K562 (cell line): ENCODE measurements around the gene NT5C2. TPM values are rescaled to one million over a fixed set of nuclear protein-coding genes. Genes with fewer than 3 reads are reported as not detected.

Experiments used
- ATAC-seq: fragments of 200-7000 bp; cut with Tn5 transposase; 3 replicates; pipeline ENCODE4 v1.9.1; 2020; ENCODE audit warnings: moderate library complexity
- BruUV-seq: library from RNA; stranded (reverse); fragments of 400-500 nt; replicated peaks from 2 replicates; lab custom pipeline; 2021; lab: Mats Ljungman, UMichigan
- CTCF ChIA-PET: fragments of 300-600 bp; formaldehyde crosslinking; extraction: SDS; loops from one replicate; lab custom pipeline; 2021; ENCODE audit warnings: low intra/inter-chr PET ratio; lab: Yijun Ruan, JAX
- POLR2A ChIA-PET: fragments of 300-600, 350-650 bp; sonication (Branson Sonifier 250); formaldehyde crosslinking; extraction: SDS; loops from one replicate; lab custom pipeline; 2021; ENCODE audit warnings: antibody characterized with exemption, inconsistent platforms; lab: Yijun Ruan, JAX
- DNase-seq, 4 experiments: peaks; one replicate each; pipeline versions ENCODE4 v3.0.0 to v3.0.0-alpha.2; 2011 to 2018; ENCODE audit warnings: low spot score in 3 of 4, mixed read lengths in 3 of 4; ENCODE audit errors: extremely low read depth in 1 of 4
- FAIRE-seq: peaks from 2 replicates; lab custom pipeline; 2011; peaks lifted over from hg19 to GRCh38; lab: Jason Lieb, UNC
- H2AFZ ChIP-seq: 2 replicates; pipeline ENCODE4 v1.6.0; 2011; ENCODE audit warnings: low read depth, low read length, control low read depth, inconsistent platforms
- H3K27ac ChIP-seq: fragments of 200-600 bp; 3 replicates; pipeline ENCODE4 v1.8.0; 2011; ENCODE audit warnings: low read depth, mild to moderate bottlenecking, control low read depth, inconsistent platforms, low read length, moderate library complexity, mixed read lengths; ENCODE audit errors: extremely low read depth
- H3K27me3 ChIP-seq, 2 experiments: fragments of 300-600 bp in 1 of 2; 2 replicates in 1 of 2; 3 replicates in 1 of 2; pipeline versions ENCODE4 v1.6.0 to v1.8.0; 2011; ENCODE audit warnings: inconsistent platforms in 2 of 2, low read length in 2 of 2, mild to moderate bottlenecking in 1 of 2, mixed read lengths in 1 of 2, moderate library complexity in 1 of 2; ENCODE audit not compliant: control insufficient read depth in 2 of 2, insufficient read depth in 2 of 2
- H3K36me3 ChIP-seq: fragments of 300-600 bp; 3 replicates; pipeline ENCODE4 v1.8.0; 2011; ENCODE audit warnings: mild to moderate bottlenecking, low read length, inconsistent platforms; ENCODE audit not compliant: control insufficient read depth, insufficient read depth
- H3K4me1 ChIP-seq, 2 experiments: fragments of 200-600 bp in 1 of 2; replicated peaks in 1 of 2; 2 replicates in 1 of 2; 3 replicates in 1 of 2; pipeline versions ENCODE4 v1.5.1 to v1.8.0; 2011; ENCODE audit warnings: inconsistent platforms in 2 of 2, low read length in 2 of 2, mild to moderate bottlenecking in 1 of 2, mixed read lengths in 1 of 2, moderate library complexity in 1 of 2; ENCODE audit not compliant: control insufficient read depth in 2 of 2, insufficient read depth in 2 of 2
- H3K4me2 ChIP-seq: 2 replicates; pipeline ENCODE4 v1.6.1; 2011; ENCODE audit warnings: low read length, control low read depth, inconsistent platforms, mixed read lengths; ENCODE audit not compliant: insufficient read depth
- H3K4me3 ChIP-seq: fragments of 200-600 bp; sonication (generic), shearing (Covaris generic); 2 replicates; pipeline ENCODE4 v1.5.1; 2016; ENCODE audit warnings: control low read depth, inconsistent platforms
- H3K79me2 ChIP-seq: fragments of 200-600 bp; 3 replicates; pipeline ENCODE4 v1.8.0; 2011; ENCODE audit warnings: low read length, inconsistent platforms; ENCODE audit not compliant: control insufficient read depth, insufficient read depth
- H3K9ac ChIP-seq, 2 experiments: 2 replicates each; pipeline versions ENCODE4 v1.6.0 to v1.6.1; 2011; ENCODE audit warnings: low read depth in 2 of 2, low read length in 2 of 2, control low read depth in 1 of 2, inconsistent platforms in 1 of 2, mild to moderate bottlenecking in 1 of 2, mixed read lengths in 1 of 2; ENCODE audit not compliant: insufficient read depth in 1 of 2
- H3K9me1 ChIP-seq: one replicate; pipeline ENCODE4 v1.6.0; 2011; ENCODE audit warnings: inconsistent platforms, mild to moderate bottlenecking, low read length, moderate library complexity; ENCODE audit not compliant: control insufficient read depth, insufficient read depth
- H3K9me3 ChIP-seq: replicated peaks from 2 replicates; pipeline ENCODE4 v1.5.1; 2011; ENCODE audit warnings: low read depth, low read length, inconsistent platforms; ENCODE audit not compliant: control insufficient read depth, insufficient read depth
- H4K20me1 ChIP-seq: replicated peaks from 2 replicates; pipeline ENCODE4 v1.6.1; 2011; ENCODE audit warnings: low read length, inconsistent platforms, mixed read lengths; ENCODE audit not compliant: control insufficient read depth, insufficient read depth
- C11orf30 ChIP-seq: fragments of 450-650 bp; IDR thresholded peaks from 2 replicates; pipeline ENCODE4 v1.6.1; 2016; ENCODE audit warnings: low read depth, mild to moderate bottlenecking
- E2F8 ChIP-seq: fragments of 450-650 bp; IDR thresholded peaks from 2 replicates; pipeline ENCODE4 v1.7.1; 2018; ENCODE audit warnings: mild to moderate bottlenecking, low read depth; ENCODE audit not compliant: partially characterized antibody
- FOXK1 ChIP-seq: sonication (generic); formaldehyde crosslinking; IDR thresholded peaks from 2 replicates; pipeline ENCODE4 v1.8.0; 2022; ENCODE audit warnings: missing genetic modification reagents, mild to moderate bottlenecking, borderline replicate concordance
- GTF2E2 ChIP-seq: fragments of 200-800 bp; sonication (Bioruptor generic); IDR thresholded peaks from 2 replicates; pipeline ENCODE4 v1.6.1; 2016; ENCODE audit warnings: missing genetic modification characterization, missing compliant biosample characterization
- HMBOX1 ChIP-seq: sonication (generic); IDR thresholded peaks from 2 replicates; pipeline ENCODE4 v1.6.1; 2016
- HMG20B ChIP-seq: fragments of 250-450 bp; sonication (Bioruptor Pico); IDR thresholded peaks from 2 replicates; pipeline ENCODE4 v1.5.0; 2021; ENCODE audit warnings: mild to moderate bottlenecking
- KAT8 ChIP-seq: fragments of 450-650 bp; IDR thresholded peaks from 2 replicates; pipeline ENCODE4 v1.6.1; 2016; ENCODE audit warnings: low read depth, mild to moderate bottlenecking
- MAFG ChIP-seq: fragments of 450-650 bp; conservative IDR thresholded peaks from 2 replicates; pipeline ENCODE4 v1.6.1; 2016; ENCODE audit warnings: missing genetic modification characterization, missing compliant biosample characterization
- NFE2 ChIP-seq: IDR thresholded peaks from 2 replicates; pipeline ENCODE4 v1.6.1; 2014; ENCODE audit warnings: antibody characterized with exemption, low read depth
- NR4A1 ChIP-seq, 2 experiments: fragments of 250-450 bp in 1 of 2; fragments of 450-650 bp in 1 of 2; sonication (Bioruptor Pico) in 1 of 2; IDR thresholded peaks; 2 replicates each; pipeline versions ENCODE4 v1.4.0 to v1.6.1; 2016 to 2020; ENCODE audit warnings: mild to moderate bottlenecking in 2 of 2, missing compliant biosample characterization in 1 of 2, missing genetic modification characterization in 1 of 2, moderate library complexity in 1 of 2
- POLR2A ChIP-seq: fragments of 450-650 bp; conservative IDR thresholded peaks from 2 replicates; pipeline ENCODE4 v1.6.1; 2016
- SLC30A9 ChIP-seq: fragments of 250-450 bp; sonication (Bioruptor Pico); IDR thresholded peaks from 2 replicates; pipeline ENCODE4 v1.8.0; 2022; ENCODE audit warnings: mild to moderate bottlenecking, moderate library complexity
- ZBTB1 ChIP-seq: sonication (generic); formaldehyde crosslinking; IDR thresholded peaks from 2 replicates; pipeline ENCODE4 v1.8.1; 2023; ENCODE audit warnings: missing genetic modification reagents, low read depth, mild to moderate bottlenecking, borderline replicate concordance
- ZFP1 ChIP-seq: fragments of 450-650 bp; formaldehyde crosslinking; IDR thresholded peaks from 2 replicates; pipeline ENCODE4 v1.4.0; 2020; ENCODE audit warnings: mild to moderate bottlenecking, mixed read lengths
- ZNF253 ChIP-seq: fragments of 250-450 bp; sonication (Bioruptor Pico); conservative IDR thresholded peaks from 2 replicates; pipeline ENCODE4 v1.6.1; 2021; ENCODE audit warnings: mild to moderate bottlenecking
- ZNF263 ChIP-seq: sonication (generic); formaldehyde crosslinking; IDR thresholded peaks from 2 replicates; pipeline ENCODE4 v1.8.0; 2022; ENCODE audit warnings: mild to moderate bottlenecking, missing genetic modification reagents, borderline replicate concordance
- ZNF316 ChIP-seq: fragments of 450-650 bp; IDR thresholded peaks from 2 replicates; pipeline ENCODE4 v1.6.1; 2016
- ZNF41 ChIP-seq: fragments of 250-450 bp; sonication (Bioruptor Pico); conservative IDR thresholded peaks from 2 replicates; pipeline ENCODE4 v1.4.0; 2020; ENCODE audit warnings: mild to moderate bottlenecking
- WGBS: fragments of 100-300 bp; shearing (Covaris generic); methylation state at CpG from one replicate; pipeline ENCODE4 v1.1.6; 2016; ENCODE audit warnings: low coverage, mixed read lengths; ENCODE audit not compliant: insufficient coverage; ENCODE audit errors: missing lambda C conversion rate; 5-methylcytosine and 5-hydroxymethylcytosine counted together
- in situ Hi-C: fragments of 300-500 bp; cut with MboI; formaldehyde crosslinking; loops from 4 replicates; pipeline ENCODE4 v1.15.0; 2018; ENCODE audit warnings: inconsistent platforms, mixed read lengths
- intact Hi-C: fragments of 100-400 bp; cut with micrococcal nuclease; formaldehyde crosslinking; loops from 2 replicates; pipeline ENCODE4 v1.14.2; 2022
- polyA plus RNA-seq, 8 experiments: library from polyadenylated mRNA; depleted of rRNA in 4 of 8; stranded (reverse) in 5 of 8; unstranded in 3 of 8; fragments of >200 nt; fragmentation: Nextera tagmentation in 2 of 8; fragmentation: Illumina TruSeq in 1 of 8; extraction: Ambion mirVana in 2 of 8; extraction: Trizol in 1 of 8; gene quantifications; 2 replicates each; pipeline versions ENCODE4 v1.2.1 to v1.2.3, GENCODE V29; 2011 to 2014; ENCODE audit warnings: inconsistent platforms in 1 of 8, missing spikeins in 1 of 8
- total RNA-seq, 7 experiments: library from RNA; depleted of rRNA in 6 of 7; stranded (reverse); fragments of >200 nt in 6 of 7; fragmentation: Illumina TruSeq in 2 of 7; extraction: Trizol in 2 of 7; gene quantifications; 2 replicates each; pipeline versions ENCODE4 v1.2.1 to v1.2.3, GENCODE V29; 2011 to 2021; ENCODE audit warnings: low replicate concordance in 1 of 7

The NT5C2 gene
- total and polyA plus RNA-seq, 9 of the 15 experiments (the other 6 are each of a cell fraction or from before 2014, with no cell fraction given) = 11.3 to 45.2 (median 27.7) TPM

GRCh38 chr10:103241262-103242011 lies 48.4 kb upstream of the NT5C2 start:
- ATAC-seq = 0 out of 3 replicates have a peak, but pooled peaks have one; percentile 29
- TF ChIP-seq C11orf30 (peak; percentile 69; the same call in 1 of the 2 replicates), ZNF41 (no peak), HMBOX1 (no peak), NR4A1 (CRISPR knock-in tag; IDR thresholded peaks at IDR 0.05) (no peak), NR4A1 (tag; IDR thresholded peaks at IDR 0.05) (no peak), SLC30A9 (no peak), ZFP1 (CRISPR knock-in tag) (no peak), KAT8 (no peak), FOXK1 (CRISPR knock-in tag) (no peak), ZNF263 (no peak), GTF2E2 (tag) (no peak), NFE2 (peak; percentile 63), ZBTB1 (CRISPR knock-in tag) (no peak), E2F8 (no peak), MAFG (tag) (peak; percentile 61), POLR2A (no peak), HMG20B (CRISPR knock-in tag) (no peak), ZNF316 (peak; percentile 67), ZNF253 (CRISPR knock-in tag) (no peak)

More at GRCh38 chr10:103241262-103242011, 48.4 kb upstream of the NT5C2 start:
- BruUV-seq = no TSS peak
- intact Hi-C loops = loop anchor here (5.0 kb wide), 1 partner anchor 514 kb away; no protein-coding TSS in a partner anchor
- FAIRE-seq (no peak), DNase-seq (no peak)
- Histone ChIP-seq H3K9me3 (no peaks in the 10 kb centered on the region), H2AFZ (peak overlapping the region; percentile 72), H3K9me1 (no peaks in the 10 kb centered on the region), H3K4me3 (no peak overlapping the region), H3K36me3 (no peaks in the 10 kb centered on the region), H3K79me2 (no peaks in the 10 kb centered on the region), H3K9ac (no peak overlapping the region), H3K4me1 (no peaks in the 10 kb centered on the region; a peak in 1 of 5 replicates), H3K27ac (no peak overlapping the region), H4K20me1 (no peaks in the 10 kb centered on the region), H3K4me2 (0 out of 2 replicates have a peak overlapping the region, but pooled peaks have one; percentile 4), H3K27me3 (no peaks in the 10 kb centered on the region)
- 81% methylated on average over 3 of the region's 7 CpGs for WGBS
- in situ Hi-C loops = loop anchor here (5.0 to 10.0 kb wide), 3 partner anchors 157 to 407 kb away; partner anchors contain the start of genes CNNM2 and CYP17A1
- CTCF ChIA-PET = no interaction called here
- POLR2A ChIA-PET = interaction anchor here (0.6 to 1.7 kb wide), 2 partner anchors 13 to 48 kb away, joined by 3 to 6 read pairs; partner anchors contain the start of gene NT5C2
